NCI-H2196 treated with DMSO at 0.1 percent for 48 hours (cell line): ENCODE data around the gene DNALI1.
"Not testable (repeated sequence)": the region's sequence is repeated elsewhere in the genome, so short reads cannot be mapped to it uniquely, and the experiment has no call there.

Experiments used
- DNase-seq: peaks from one replicate; lab custom pipeline; 2025; ENCODE audit not compliant: unreplicated experiment; lab: John Stamatoyannopoulos, UW

The DNALI1 gene

GRCh38 chr1:37553927-37554808 lies 2.6 kb upstream of the DNALI1 start, which contains the start of gene SNIP1:
Gene SNIP1 (minus strand): TSS chr1:37554293. CDS start chr1:37554229, 64 bp downstream.
- DNase-seq: peak; percentile 85

- DNase-seq: no peak
Measured at GRCh38 chr1:37557402-37557801, 662 bp downstream of the DNALI1 start.

- DNase-seq: no peak
Measured at GRCh38 chr1:37558411-37558810, 1.7 kb downstream of the DNALI1 start.

- no peak for DNase-seq
Measured at GRCh38 chr1:37559080-37559479, 2.3 kb downstream of the DNALI1 start.

GRCh38 chr1:37559957-37560379 lies 3.2 kb downstream of the DNALI1 start:
- DNase-seq: not testable (repeated sequence)

GRCh38 chr1:37560401-37561132 lies 3.8 kb downstream of the DNALI1 start:
- no peak for DNase-seq

- no peak for DNase-seq
Measured at GRCh38 chr1:37561133-37562132, 4.7 kb downstream of the DNALI1 start.

GRCh38 chr1:37562984-37563383 lies 6.2 kb downstream of the DNALI1 start:
- no peak for DNase-seq

- DNase-seq: no peak
Measured at GRCh38 chr1:37564892-37565291, 8.2 kb downstream of the DNALI1 start.

GRCh38 chr1:37567023-37567422 lies 10.3 kb downstream of the DNALI1 start:
- DNase-seq: no peak

GRCh38 chr1:37570528-37571334 lies 14.0 kb downstream of the DNALI1 start:
- DNase-seq: no peak

- no peak for DNase-seq
Measured at GRCh38 chr1:37574834-37575480, 18.2 kb downstream of the DNALI1 start.

GRCh38 chr1:37575692-37576091 lies 19.0 kb downstream of the DNALI1 start:
- no peak for DNase-seq

GRCh38 chr1:37584544-37584943 lies 27.8 kb downstream of the DNALI1 start:
- DNase-seq: not testable (repeated sequence)

- no peak for DNase-seq
Measured at GRCh38 chr1:37588939-37589338, 32.2 kb downstream of the DNALI1 start.

- no peak for DNase-seq
Measured at GRCh38 chr1:37593726-37594125, 37.0 kb downstream of the DNALI1 start.

- DNase-seq: peak; percentile 95
Measured at GRCh38 chr1:37595440-37596181, 38.9 kb downstream of the DNALI1 start, which contains the start of gene GNL2. Gene GNL2 (minus strand): TSS chr1:37595937. CDS start chr1:37595822, 115 bp downstream.

GRCh38 chr1:37596182-37596667 lies 39.5 kb downstream of the DNALI1 start:
- no peak for DNase-seq
